Fibroblast of skin of back (primary cell): ENCODE results near the gene PRKX. TPM values are rescaled to one million over a fixed set of nuclear protein-coding genes. Genes with fewer than 3 reads are reported as not detected.
A peak's percentile ranks its signal among the peaks of the same experiment; 100 is the strongest.
"Not testable (repeated sequence)": the region's sequence is repeated elsewhere in the genome, so short reads cannot be mapped to it uniquely, and the experiment has no call there.

Source experiments
- DNase-seq: peaks from one replicate; pipeline ENCODE4 v3.0.0-alpha.2; 2013
- polyA plus RNA-seq, 2 experiments: library from polyadenylated mRNA; unstranded; fragments of 120-200 nt; gene quantifications; one replicate each; pipeline ENCODE4 v1.2.1, GENCODE V29; 2013; ENCODE audit not compliant: insufficient read length in 2 of 2

The PRKX gene
- polyA plus RNA-seq (2013, experiment 1 of 2; ENCODE audit: insufficient read length) = 6.0 TPM
- polyA plus RNA-seq (2013, experiment 2 of 2; ENCODE audit: insufficient read length) = 7.2 TPM

DNA sequence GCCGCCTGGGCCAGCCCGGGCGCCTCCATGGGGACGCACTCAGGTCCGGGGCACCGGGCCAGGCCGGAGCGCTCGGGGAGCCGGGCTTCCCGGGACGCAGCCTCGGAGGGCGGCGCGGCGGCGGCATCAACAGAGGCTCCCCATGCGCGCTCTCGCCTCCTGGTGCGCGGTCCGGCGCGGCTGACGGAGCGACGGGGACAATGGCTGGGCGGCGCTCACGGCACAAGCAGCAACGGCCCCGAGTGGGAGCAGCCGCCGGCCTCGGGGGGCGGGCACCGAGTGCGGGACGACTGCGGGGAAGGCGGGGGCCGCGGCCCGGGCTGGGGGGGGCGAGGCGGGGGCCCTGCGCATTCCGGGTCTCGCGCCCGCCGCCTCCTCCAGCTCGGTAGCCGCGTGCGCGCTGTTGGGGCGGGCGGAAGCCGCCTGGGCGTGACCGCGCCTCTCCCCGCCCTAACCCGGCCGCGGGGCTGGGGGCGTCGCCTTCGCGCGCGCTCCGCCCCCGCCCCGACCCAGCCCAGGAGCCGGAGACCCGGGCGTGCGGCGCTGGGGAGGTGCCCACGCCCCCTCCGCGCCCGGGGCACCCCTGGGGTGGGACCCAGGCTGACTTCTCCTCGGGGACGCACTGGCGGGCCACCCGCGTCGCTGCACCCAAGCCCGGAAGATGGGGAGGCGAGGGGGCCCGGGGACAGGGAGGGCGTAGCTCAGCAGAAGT lies at the start of gene PRKX:
PRKX (minus strand) TSS at position 425 of the 712 bp plus-strand sequence; CDS start at position 29, 396 bp downstream.
- DNase-seq = peak; percentile 59

DNA sequence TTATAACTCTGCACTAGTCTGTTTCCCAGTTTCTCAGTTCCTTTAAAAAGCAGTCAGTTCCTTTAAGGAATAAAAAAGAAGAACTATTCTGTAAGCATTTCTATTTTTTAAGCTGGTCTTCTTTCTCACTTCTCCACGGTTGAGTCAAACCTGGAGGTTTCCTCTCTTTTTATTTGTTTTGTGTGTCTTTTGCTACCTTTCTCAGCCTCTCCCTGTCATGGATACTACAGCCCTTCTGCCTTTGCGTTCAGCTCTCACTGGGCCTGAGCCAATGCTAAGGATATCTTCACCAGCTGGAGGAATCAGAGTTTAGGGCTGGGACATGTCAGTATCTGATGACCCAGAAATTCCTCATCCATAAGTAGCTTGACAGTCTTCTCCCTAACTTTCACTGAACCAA lies 49.7 kb upstream of the PRKX start:
- no peak for DNase-seq

DNA sequence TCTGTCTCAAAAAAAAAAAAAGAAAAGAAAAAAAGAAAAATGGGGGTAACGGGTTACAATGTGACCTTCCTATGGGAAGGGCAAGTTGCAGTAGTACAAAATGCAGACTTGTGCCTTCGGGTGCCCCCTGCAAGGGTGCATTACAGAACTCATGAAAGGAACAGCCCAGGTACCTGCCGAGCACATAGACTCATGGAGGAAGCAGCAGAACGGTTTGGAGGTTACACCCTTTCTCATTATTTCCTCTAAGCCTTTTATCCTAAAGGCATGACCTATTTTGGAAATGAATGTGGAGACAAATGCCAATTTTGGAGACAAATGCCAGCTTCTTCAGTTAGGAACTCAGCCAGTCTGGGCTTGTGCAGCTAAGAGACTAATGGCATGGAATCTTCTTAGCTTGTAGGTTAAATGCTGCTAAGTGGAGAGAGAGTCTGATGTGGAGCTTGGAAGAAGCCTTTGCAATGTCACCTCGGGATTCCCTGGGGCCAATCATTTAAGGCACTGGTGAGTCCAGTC lies 44.1 kb upstream of the PRKX start:
- DNase-seq = no peak

DNA sequence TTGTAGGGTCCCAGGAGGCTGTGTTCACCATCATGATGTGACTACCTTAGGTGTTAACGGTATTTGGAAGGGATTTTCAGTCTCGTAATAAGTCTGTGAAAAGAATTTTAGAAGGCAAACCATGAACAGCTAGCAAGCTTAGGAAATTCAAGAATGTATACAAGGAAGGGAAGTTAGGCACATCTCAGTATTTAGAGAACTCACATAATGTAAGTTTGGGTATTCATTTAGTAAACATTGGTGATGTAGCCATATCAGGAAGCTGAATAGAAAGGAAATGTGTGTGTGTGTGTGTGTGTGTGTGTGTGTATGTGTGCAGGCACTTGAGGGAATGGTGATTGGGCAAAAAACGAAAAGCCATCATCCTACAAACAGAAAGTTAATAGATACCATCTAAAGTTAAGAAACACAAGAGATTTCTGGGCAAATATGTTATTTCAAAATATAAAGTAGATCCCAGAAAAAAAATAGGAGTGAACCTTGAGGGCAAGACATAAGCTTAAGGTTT lies 34.7 kb upstream of the PRKX start:
- DNase-seq = no peak

DNA sequence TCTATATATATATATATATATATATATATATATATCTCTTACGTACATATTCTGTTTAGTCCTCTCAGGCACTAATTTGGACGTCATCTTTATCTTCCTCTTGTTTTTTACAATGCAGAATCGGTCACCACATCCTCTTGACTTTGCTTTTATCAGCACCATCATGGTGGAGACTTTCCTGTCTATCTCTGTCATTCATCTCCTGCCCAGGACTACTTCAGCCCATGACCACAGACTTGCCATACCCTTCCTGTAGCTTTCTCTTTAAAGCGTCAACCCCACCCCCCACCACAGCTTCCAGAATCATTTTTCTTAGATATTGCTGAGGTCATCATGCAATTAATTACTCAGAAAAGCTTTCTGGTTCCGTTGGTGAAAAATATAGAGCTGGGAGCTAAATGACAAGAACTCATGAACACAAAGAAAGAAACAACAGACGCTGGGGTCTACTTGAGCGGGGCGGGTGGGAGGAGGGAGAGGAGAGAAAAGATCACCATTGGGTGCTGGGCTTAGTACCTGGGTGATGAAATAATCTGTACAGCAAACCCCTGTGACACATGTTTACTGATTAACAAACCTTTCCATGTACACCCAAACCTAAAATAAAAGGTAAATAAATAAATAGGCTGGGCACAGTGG lies 30.5 kb upstream of the PRKX start:
- DNase-seq = no peak

DNA sequence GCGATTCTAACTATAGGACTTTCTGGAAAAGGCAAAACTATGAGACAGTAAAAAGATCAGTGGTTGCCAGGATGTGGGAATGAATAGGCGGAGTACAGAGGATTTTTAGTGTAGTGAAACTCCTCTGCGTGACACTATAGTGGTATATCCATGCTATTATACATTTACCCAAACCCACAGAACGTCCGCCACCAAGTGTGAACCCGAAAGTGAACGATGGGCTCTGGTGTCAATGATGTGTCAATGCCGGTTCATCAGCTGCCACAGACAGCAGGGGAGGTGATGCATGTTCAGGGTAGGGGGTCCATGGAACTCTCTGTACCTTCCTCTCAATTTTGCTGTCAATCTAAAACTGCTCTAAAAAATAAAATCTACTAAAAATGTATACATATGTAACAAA lies 27.5 kb upstream of the PRKX start:
- not testable (repeated sequence) for DNase-seq

DNA sequence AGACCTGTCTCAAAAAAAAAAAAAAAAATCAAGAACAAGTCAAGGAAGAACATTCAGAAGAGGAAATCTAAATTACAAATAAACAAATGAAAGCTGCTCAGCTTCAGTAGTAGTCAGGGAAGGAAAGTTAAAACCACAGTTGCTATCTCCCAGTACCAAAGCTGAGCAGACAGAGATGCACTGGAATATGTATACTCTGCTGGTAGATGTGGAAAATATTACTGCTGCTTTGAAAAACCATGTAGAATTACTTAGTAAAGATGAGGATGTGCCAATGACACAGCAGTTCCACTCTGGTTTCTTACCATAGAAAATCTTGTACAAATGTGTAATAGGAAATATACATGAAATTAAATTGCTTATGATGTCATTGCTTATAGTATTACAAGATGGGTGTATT lies 25.1 kb upstream of the PRKX start:
- DNase-seq = no peak

DNA sequence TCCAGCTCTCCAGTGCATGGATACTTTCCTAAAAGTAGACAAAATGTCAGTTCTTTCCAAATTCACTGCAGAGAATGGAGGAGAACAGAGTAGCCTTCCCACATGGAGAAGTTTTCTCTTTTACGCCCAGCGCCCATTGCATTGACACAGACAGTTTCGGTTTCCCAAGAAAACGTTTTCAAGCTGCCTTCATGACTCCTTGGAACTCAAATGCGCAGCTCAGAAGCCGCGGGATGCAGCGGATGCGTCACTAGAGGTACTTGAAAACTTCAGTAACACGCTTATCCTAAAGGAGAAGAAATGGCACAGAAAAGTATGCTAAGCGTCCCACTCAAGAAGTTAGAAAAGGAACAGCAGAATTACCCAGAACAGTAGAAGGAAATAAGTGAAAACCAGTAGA lies 23.1 kb upstream of the PRKX start:
- not testable (repeated sequence) for DNase-seq

DNA sequence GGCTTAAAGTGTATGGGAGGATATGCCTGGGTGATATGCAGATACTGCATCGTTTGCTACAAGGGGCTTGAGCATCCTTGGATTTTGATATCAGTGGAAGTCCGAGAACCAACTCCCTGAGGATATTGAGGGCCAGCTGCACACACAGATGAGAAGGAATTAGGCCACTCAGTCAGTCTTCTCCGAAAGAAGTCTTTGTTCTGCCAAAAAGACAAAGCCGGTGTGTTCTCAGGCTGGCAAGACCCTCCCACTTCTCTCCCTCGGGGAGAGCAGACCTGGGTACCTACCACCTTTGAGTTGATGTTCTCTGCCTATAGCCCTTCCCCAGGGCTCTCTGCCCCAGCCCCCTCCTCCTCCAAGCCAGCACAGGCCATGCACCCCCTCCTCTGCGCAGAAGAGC lies 22.4 kb upstream of the PRKX start:
- DNase-seq = not testable (repeated sequence)

DNA sequence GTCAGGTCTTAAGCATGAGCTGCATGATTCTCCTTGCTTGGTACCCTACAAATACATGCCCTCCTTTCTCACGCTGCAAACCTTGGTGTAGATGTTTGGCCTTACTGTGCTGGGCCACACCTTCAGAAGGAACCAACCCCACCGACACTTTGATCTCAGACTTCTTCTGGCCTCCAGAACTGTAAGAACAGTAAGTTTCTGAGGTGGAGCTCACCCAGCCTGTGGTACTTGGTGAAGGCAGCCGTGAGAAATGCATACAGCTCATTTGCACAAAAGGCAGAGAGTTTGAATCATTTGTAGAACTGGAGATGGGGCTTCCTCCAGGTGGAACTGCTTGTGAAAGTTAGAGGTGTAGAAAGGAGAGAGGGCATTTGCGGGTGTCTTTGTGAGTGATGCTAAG lies 21.0 kb upstream of the PRKX start:
- DNase-seq = not testable (repeated sequence)

DNA sequence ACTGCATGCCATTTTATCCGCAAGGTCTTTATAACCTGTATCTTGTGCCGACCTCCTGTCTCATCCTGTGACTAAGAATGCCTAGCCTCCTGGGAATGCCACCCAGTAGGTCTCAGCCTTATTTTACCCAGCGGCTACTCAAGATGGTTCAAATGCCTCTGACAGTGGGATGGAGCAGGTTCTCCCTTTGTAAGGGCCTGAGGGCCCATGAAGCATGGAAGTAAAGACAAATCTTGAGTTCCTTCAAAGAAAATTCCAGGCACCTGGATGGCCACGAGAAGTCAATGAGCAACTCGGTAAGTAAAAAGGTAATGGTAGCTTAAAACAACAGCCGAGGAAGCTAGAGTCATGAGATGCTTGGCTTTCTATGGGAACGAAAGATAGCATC lies 19.6 kb upstream of the PRKX start:
- DNase-seq = no peak

DNA sequence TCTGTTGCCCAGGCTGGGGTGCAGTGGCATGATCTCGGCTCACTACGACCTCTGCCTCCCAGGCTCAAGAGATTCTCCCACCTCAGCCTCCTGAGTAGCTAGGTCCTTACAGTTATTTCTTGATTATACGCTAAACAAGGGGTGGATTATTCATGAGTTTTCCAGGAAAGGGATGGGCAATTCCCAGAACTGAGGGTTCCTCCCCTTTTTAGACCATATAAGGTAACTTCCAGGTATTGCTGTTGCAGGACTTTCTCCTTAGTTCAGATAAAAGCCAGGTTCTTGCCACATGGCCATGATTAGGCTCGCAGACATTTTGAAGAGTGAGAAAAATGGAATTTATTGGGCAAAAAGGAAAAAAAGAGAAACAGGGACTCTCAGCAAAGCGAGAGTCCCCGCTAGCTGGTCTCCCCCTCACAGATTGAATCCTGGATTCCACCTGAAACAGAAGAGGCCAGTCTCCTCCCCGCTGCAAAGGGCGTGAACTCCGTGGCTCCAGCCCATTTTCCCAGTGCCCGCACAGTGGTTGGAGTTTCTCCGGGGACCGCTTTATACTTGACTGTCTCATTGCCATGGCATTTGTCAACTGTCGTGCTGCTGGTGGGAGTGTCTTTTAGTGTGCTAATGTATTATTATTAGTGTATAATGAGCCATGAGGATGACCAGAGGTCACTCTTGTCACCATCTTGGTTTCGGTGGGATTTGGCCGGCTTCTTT lies 19.0 kb upstream of the PRKX start:
- not testable (repeated sequence) for DNase-seq

DNA sequence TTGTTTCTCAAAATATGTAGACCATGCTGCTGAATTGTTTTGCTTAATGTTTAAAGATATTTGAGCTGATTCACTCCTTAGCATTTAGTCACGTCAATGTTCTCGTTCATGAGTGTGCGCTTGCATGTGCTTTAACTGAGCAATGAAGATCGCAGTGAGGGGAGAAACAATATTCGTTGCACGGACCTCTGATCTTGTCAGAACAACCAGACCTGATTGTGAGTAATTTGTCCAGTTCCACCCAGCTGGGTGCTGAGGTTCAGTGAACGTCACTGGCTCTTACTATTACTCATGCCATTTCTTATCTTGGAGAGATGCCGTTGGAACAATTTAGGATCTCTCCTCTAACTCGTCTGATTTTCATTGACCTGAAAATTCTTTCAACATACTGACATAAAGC lies 15.0 kb upstream of the PRKX start:
- DNase-seq = peak; percentile 42

DNA sequence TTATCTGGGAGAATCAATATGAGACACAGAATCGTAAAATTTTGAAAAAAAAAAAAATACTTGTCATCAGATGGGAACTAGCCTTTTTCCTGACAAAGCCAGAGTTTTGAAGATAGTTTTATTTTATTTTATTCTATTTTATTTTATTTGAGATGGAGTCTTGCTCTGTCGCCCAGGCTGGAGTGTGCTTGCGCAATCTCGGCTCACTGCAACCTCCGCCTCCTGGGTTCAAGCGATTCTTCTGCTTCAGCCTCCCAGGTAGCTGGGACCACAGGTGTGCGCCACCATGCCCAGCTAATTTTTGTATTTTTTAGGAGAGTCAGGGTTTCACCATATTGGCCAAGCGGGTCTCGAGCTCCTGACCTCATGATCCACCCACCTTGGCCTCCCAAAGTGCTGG lies 10.0 kb upstream of the PRKX start:
- not testable (repeated sequence) for DNase-seq

DNA sequence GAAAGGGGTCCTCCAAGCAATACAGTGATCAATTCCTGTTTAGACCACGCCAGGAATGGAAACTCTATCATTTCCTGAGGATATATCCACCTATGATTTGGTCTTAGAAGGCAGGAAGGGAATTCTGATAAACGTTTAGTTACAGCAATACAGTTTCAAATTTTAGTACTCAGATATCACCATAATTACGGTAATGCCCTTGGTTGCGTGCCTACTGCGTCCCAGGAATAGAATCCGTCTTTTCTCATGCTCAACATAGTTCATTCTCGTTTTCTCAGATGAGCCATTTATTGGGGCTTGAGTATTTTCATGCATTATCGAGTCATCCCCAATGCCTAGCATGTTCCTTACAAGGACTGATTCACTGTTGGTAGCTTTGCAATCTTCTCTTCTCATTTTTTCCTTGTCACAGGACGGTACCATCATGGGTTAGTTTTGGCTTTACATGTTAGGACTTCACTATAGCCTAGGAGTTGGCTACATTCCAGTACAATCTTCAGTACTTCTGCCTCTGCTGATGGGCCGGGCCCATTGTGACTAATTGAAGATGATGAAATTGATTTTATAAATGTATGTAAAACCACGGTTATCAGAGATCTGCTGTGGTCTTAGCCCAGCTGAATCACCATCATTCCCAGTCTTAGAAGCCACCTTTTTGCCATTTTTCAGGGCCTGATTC lies 4.4 kb upstream of the PRKX start:
- peak; percentile 19 for DNase-seq

DNA sequence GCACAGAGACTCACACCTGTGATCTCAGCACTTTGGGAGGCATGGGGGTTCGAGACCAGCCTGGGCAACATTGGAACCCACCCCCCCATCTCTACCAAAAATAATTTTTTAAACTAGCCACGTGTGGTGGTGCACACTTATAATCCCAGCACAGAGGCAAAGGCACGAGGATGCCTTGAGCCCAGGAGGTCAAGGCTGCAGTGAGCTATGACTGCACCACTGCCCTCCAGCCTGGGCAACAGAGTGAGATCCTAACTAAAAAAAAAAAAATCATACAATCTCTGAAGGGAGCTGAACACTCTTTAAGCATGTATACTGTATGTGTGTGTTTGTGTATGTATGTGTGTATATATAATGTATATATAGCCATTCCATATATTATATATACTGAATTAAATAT lies 2.5 kb upstream of the PRKX start:
- DNase-seq = no peak

DNA sequence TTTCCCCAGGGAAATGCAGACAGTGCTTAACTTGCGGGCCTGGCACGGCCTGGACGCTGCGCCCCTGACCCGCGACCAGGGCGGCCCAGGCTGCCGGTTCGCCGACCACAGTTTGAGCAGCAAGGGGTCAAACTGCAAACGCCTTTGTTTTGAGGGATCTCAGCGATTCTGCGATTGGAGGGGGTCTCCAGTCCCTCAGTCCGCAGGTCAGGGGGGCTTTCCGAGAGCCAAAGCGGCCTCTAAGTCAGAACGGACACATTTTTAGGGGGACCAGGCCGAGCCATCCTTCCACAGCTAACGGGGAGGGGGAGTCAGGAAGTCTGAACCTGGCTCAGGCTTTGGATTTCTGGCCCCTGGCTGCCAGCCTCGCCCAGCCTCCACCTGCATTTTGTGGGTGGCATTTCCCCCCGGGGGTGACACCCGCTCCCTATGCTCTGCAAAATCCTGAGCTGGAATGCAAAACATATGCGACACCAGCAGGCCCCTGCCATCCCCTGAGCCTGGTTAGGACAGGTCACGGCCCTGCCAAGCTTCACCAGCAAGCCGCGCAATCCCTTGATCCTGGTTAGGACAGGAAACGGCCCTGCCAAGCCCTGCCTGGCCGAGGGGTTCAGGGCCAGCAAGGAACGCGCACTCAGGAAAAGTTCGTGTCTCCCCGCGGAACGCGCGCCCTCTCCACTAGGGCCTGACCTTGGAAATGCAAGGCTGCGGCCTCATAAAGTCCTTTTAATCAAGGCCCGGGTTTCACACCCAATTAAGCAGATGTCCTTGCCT lies 1.4 kb upstream of the PRKX start:
- DNase-seq = not testable (repeated sequence)

DNA sequence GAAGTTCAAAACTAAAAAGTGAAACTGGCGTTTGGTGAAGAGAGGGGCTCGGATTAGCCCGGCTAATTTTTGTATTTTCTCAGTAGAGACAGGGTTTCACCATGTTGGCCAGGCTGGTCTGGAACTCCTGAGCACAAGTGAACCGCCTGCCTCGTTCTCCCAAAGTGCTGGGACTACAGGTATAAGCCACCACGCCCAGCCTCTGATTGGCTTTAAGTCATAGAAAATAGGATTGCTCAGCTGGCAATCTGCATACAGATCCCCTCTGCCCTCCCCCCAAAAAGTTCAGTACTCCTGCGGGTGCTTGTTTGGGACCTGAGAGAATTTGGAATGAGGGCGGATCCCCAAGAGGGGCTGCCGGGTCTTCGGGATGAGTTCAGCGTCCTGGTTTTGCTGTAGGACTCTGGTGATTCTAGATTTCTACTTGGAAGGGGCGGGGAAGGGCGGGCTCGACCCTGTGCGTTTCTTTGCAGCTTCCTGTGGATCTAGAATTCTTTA lies 537 bp upstream of the PRKX start:
- DNase-seq = no peak

DNA sequence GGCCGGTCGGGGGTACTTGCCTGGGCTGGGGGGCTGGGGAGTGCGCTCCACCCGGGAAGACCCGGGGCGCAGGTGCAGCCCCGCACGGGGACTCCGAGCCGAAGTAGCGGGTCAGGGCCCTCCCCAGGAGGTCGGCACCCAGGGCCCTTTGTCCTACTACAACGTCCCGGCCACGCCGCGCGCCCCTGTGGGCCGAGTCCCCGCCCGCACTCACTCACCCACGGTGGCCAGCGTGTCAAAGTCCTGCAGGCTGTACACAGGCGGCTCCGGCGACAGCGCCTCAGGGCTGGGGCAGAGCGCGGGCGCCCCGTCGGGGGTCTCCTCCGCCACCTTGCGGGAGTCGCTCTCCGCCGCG lies 602 bp downstream of the PRKX start:
- no peak for DNase-seq

DNA sequence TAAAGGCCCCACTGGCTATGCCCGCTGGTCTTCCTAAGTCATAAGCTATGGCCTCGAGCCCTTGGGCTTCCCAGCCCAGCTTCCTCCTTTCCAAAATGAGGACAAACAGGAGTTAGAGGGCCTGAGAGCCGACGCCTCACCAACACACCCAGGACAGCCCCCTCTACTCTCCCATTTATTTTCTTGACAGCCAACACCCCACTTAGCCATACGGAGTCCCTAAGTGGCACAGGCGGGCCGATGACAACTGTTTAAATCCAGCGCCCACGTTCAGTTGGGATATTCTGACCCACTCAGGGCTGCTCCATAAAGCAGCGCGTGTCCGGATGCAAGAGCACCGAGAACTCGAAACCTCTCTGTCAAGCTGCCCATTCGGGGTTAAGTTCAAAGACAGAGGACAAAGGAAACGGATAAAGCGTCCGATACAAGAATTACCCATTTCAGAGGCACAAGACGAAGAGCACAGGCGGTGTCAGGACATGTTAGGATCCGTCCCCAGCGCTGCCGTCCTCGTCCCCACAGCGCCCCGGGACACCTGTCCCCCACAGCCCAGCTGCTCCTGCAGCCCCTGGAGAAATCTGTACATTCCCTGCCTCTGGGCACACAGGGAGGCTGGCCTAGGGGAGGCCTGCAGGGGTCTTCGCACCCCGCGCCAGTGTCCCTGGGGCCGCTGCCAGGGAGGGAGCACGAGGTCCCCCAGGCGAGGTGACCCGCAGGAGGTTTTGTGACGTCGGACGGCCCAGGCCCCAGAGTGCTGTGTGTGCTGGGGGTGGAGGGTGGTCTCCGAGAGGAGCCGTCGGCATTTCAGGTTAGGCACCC lies 1.2 kb downstream of the PRKX start:
- DNase-seq = no peak
